ENCODE data around the gene MYBL2. TPM values are rescaled to one million over a fixed set of nuclear protein-coding genes. Genes with fewer than 3 reads are reported as not detected.
A peak's percentile ranks its signal among the peaks of the same experiment; 100 is the strongest.

Gene MYBL2
- total RNA-seq, 1 experiment from 2014 or later = 53.5 TPM

DNA sequence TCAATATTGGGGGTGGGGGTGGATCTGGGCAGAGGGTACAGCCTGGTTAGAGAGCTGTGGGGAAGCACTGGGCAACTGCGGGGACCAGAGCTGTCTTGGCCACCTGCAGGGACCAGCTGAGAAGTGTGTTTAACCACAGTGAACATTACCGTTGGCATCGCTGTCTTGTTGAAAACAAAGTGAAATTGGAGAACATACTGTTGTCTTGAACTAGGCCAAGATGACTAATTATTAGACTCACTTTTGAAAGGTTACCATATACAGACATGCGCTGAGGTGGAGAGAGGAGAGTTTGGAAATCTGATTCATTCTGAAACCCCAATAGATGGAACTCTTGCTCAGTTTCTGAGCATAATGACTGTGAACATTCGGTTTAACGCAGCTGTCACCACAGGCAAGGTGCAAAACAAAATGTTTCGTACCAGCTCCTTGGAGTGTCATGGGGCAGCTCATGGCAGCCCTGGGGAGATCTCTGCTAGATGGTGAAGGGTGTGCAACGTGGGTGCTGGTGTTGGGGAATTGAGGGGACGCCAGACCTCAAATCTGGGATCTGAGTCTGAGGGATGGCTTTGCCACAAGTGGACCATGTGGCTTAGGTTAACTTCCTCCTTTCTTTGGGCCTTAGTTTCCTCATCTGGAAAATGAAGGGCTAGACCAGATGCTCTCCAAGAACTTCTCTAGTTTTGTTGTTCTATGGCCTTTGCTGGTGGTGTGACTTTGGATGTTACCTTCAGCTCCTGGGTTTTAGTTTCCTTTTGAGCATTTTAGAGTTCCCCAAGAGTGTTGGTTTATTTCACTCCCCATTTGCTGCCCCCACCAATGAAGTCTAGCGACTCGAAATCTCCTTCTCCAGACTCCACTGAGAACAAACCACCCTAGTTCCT is 84.5 kb downstream of the MYBL2 start:
- peak; percentile 99 for DNase-seq (ENCODE audit: low read depth)

DNA sequence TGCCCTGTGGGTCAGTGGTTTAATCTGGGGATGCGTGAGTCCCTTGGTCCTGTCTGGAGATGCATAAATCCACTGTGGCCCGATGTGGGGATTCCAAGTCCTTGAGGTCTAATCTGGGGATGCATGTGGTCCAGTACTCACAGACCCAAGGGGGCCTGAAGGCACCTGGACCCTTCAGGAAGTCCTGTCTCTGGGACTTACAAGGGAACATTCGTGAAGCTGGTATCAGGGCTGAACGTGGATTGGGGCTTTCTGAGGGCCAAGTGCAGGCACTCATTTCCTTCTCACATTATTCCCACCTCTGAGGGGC is 85.1 kb downstream of the MYBL2 start:
- DNase-seq (ENCODE audit: low read depth) = no peak

DNA sequence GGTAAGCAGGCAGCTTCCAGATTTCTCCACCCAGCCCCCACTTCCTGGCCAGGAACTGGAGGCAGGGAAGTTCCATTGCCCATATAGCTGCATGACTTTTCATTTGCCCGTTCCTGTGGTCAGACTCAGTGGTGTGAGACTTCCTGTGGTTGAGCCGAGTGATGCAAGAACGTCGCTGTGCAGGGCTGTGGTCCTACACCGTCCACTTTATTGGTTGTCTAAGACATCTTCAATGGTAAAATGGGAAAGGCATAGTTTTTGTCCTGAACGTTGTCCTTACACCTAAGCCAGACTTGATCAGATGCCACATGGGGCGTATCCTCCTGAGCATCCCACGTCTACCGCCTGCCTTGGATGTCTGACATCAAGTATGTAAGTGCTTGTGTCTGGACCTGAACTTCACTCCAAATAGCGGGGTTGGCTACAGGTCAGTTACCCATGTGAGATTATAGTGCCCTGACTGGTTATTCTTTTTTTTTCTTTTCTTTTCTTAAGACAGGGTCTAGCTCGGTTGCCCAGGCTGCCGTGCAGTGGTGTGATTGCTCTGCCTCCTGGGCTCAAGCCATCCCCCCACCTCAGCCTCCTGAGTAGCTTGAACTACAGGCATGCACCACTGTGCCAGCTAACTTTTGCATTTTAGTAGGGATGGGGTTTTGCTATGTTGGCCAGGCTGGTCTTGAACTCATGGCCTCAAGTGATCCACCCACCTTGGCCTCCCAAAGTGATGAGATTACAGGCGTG is 85.8 kb downstream of the MYBL2 start:
- DNase-seq (ENCODE audit: low read depth) = peak; percentile 100

DNA sequence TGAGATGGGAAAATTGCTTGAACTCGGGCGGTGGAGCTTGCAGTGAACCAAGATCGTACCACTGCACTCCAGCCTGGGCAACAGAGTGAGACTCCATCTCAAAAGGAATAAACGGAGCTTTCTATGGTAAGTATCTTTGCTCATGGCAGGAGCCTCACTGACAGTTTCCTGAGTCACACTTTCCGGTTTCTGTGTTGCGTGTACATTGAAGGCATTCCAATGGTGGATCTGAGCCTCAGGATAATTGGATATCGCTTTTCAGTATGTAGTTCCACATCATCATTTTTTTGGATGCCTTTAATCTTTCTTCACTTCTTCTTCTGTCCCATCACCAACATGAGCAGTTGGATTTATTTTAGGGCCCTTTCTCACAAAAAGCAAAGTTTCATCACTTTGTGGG is 88.5 kb downstream of the MYBL2 start:
- DNase-seq (ENCODE audit: low read depth) = peak; percentile 90

DNA sequence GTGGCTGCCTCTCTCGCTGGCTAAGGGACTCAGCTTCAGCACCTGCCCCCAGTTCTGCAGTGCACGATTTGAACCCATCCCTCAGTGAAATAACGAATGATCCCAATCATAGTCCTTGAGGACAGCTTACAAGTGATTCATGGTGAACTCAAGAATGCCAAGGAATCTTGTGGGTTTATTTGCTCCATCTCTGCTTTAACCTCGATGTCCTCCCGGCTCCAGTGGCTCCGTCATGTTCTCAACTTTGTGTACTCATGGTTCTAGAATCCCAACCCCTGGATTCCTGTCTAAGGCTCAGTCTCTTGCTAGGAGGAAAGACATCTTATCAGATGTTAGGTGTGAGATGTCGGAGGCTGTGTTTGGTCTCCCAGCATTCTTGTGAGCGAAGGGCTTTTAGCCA is 88.9 kb downstream of the MYBL2 start:
- DNase-seq (ENCODE audit: low read depth) = peak; percentile 82

DNA sequence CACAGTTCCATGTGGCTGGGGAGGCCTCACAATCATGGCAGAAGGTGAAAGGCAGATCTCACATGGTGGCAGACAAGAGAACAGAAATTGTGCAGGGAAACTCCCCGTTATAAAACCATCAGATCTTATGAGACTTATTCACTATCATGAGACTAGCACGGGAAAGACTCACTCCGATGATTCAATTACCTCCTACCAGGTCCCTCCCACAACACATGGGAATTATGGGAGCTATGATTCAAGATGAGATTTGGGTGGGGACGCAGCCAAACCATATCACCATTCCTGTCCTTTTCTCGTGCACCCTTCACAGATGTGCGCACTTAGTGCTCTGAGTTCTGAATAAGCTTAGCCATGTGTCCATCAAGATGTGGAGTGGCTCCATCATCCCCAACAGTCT is 91.0 kb downstream of the MYBL2 start:
- DNase-seq (ENCODE audit: low read depth) = peak; percentile 81

DNA sequence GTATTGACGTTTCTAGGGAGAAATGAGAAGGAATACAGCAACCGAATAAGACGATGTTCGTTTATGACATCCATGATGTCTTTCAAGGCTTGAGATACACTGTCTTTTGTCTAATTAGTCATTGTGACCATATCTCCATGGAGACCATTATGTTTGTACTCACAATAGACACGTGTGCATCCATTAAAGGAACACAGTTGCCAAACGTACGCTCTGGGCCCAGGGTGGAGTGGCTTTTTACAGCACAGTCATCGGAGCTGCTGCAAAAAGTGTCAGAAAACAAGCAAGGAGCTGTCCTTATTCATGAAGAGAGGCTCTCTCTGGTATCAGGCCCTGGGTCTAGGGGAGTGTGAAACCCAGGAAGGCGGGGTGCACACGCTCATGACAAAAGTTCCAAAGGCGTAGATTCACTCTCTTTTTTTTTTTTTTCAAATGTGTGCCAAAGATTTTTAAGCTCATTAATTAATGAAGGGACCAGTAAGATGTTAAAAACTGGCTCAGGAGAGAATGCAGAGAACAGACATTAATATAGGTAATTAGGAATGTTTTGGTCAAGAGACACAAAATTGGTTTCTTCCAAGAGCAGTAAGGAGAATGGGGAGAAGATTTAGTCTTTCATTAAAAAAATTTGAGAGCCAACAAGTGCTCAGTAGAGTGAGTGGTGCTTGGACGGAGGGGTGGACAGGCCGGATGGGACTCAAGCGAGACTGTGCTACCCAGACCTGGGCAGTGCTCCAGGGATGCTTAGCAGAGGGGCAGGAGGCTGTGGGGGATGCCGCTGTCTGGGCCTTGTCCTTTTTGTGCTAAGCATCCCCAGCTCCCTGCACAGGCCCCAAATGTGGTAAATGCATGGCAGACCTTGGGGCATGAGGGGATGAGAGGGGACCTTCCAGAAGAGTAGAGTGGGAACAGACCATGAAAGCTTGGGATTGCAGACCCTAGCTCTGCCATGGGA is 94.7 kb downstream of the MYBL2 start:
- peak; percentile 90 for DNase-seq (ENCODE audit: low read depth)

DNA sequence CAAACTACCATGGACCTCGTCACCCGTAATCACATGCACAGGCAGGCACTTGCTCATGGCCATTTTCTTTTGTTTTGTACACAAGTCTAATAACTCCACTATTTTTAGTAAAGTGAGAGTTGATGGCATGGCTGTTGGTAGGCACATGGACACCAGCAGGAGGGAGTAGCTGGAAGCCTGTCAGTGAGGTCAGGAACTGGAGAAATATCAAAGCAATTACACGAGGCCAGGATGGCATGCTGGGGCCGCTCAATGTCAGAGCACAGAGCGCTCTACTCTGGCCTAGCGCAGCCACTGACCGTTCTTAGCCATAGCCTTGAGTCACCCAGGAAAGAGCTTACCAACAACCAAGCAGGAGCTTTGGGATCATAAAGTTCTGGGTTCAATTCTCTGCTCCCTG is 96.0 kb downstream of the MYBL2 start:
- no peak for DNase-seq (ENCODE audit: low read depth)

DNA sequence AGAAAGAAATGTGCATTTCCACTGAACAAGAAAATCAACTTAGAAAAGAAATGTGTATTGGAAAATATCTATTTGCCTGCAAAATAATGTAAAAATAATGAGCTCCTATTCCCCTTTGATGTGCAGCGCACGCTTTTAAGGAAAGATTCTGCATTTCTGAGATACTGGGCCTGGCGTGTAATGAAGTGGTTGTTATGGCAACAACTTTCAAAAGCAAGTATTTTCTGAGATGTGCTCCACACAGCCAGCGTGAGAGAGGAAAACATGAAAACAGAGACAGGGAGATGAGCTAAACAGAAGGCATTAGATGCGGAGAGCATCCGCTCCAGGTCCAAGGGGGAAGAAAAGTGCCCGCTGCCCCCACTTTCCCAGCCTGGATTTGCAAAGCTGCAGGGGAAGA is 99.0 kb downstream of the MYBL2 start:
- no peak for DNase-seq (ENCODE audit: low read depth)

Other genes starting within 250 kb of the MYBL2 start
- 43.3 and 51.2 TPM in 2 replicates for gene SRSF6, start 209.2 kb upstream of the MYBL2 start, total RNA-seq (2014; rRNA removed; shearing (Covaris generic))
- gene L3MBTL1, start 159.4 kb upstream of the MYBL2 start, total RNA-seq (2014; rRNA removed; shearing (Covaris generic)) = 1.3 and 2.9 TPM in 2 replicates
- not detected in 2 replicates for gene SGK2, start 108.1 kb upstream of the MYBL2 start, total RNA-seq (2014; rRNA removed; shearing (Covaris generic))
- gene IFT52, start 76.2 kb upstream of the MYBL2 start, total RNA-seq (2014; rRNA removed; shearing (Covaris generic)) = 71.4 and 77.5 TPM in 2 replicates
- not detected in 2 replicates for gene GTSF1L, start 59.9 kb downstream of the MYBL2 start, total RNA-seq (2014; rRNA removed; shearing (Covaris generic))
- gene TOX2, start 247.7 kb downstream of the MYBL2 start, total RNA-seq (2014; rRNA removed; shearing (Covaris generic)) = 24.7 and 25.4 TPM in 2 replicates